H1 (cell line): ENCODE data around the gene PEPD.

ENCODE experiments used
- ATF3 ChIP-seq: IDR thresholded peaks from 2 replicates; pipeline ENCODE4 v1.6.1; 2011; ENCODE audit warnings: low read depth, mild to moderate bottlenecking, low read length; ENCODE audit not compliant: insufficient read depth
- CEBPB ChIP-seq: IDR thresholded peaks from 2 replicates; pipeline ENCODE4 v1.6.1; 2012; ENCODE audit warnings: low read depth, low read length
- CHD1 ChIP-seq: IDR thresholded peaks from 2 replicates; pipeline ENCODE4 v1.6.1; 2012; ENCODE audit warnings: low read depth, low read length, improper control_type of control experiment
- CTCF ChIP-seq, 3 experiments: IDR thresholded peaks; 1 replicate in 2 of 3; 2 replicates in 1 of 3; pipeline versions ENCODE4 v1.5.1 to v1.6.1; 2011; ENCODE audit warnings: low read length in 3 of 3, mild to moderate bottlenecking in 3 of 3, inconsistent platforms in 2 of 3, low read depth in 1 of 3, moderate library complexity in 1 of 3; ENCODE audit not compliant: insufficient read depth in 1 of 3; ENCODE audit errors: control extremely low read depth in 1 of 3
- GABPA ChIP-seq: IDR thresholded peaks from 2 replicates; pipeline ENCODE4 v1.6.1; 2011; ENCODE audit warnings: mild to moderate bottlenecking, low read length, moderate library complexity, borderline replicate concordance; ENCODE audit not compliant: insufficient read depth
- JUND ChIP-seq: IDR thresholded peaks from 2 replicates; pipeline ENCODE4 v1.6.1; 2011; ENCODE audit warnings: mild to moderate bottlenecking, improper control_type of control experiment, low read length
- POLR2AphosphoS5 ChIP-seq: IDR thresholded peaks from 2 replicates; pipeline ENCODE4 v1.6.1; 2011; ENCODE audit warnings: low read depth, low read length

DNA sequence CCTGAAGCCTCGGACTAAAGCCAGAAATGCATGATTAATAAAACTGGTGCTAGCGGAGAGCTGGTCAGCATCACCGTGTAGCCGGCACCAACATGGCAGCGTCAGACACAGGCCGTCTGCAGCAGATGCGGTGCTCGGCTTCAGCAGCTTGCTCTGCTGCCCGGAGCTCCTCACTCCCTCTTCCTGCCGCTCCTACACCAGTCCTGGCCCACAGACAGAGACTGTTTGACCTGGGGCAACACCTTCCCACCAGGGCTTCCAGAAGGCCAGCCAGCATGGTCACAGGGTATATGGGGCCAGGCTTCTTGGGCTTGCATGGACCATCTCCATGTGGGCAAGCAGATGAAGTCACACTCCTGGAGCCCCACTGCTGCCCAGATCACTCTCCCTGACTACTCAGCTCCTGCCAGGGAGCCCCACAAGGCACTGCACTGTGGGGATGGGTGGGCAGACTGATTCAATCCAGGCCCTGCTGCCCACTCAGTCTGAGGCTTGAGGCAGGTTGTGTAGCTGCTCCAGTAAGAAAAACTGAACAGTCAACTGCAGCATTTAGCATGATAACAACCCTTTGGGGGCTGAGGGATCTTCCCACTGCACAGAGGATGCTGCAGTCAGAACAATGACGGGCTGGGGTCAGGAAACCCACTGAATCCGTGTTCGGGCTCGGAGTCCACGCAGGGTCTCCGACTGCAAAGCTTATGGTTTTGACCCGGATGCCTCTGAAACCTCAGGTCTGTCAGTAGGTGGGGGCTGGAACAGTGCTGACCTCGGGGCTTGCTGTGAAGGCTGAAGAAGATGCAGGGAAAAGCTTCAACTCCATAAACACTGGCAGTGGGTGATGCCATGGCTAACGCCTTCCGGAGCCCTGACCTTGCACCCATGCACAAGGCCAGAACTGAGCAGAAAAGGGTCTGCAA is 102.5 kb downstream of the PEPD start:
- TF ChIP-seq CTCF (IDR thresholded peaks at IDR 0.05; ENCODE audit: control extremely low read depth in 1 of 3, insufficient read depth in 1 of 3, low read depth in 1 of 3, low read length in 3 of 3) (no peak), POLR2AphosphoS5 (no peak), CHD1 (no peak), GABPA (no peak), JUND (no peak), CEBPB (no peak), ATF3 (no peak)
